CD4-positive, alpha-beta T cell treated with Interleukin-17A for 1 hour (primary cell): ENCODE measurements around the gene GPBP1L1.
"Not testable (repeated sequence)": the region's sequence is repeated elsewhere in the genome, so short reads cannot be mapped to it uniquely, and the experiment has no call there.

Experiments used
- DNase-seq: peaks from one replicate; pipeline ENCODE4 v3.0.0-alpha.2; 2020

Gene GPBP1L1, protein sequence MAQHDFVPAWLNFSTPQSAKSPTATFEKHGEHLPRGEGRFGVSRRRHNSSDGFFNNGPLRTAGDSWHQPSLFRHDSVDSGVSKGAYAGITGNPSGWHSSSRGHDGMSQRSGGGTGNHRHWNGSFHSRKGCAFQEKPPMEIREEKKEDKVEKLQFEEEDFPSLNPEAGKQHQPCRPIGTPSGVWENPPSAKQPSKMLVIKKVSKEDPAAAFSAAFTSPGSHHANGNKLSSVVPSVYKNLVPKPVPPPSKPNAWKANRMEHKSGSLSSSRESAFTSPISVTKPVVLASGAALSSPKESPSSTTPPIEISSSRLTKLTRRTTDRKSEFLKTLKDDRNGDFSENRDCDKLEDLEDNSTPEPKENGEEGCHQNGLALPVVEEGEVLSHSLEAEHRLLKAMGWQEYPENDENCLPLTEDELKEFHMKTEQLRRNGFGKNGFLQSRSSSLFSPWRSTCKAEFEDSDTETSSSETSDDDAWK

DNA sequence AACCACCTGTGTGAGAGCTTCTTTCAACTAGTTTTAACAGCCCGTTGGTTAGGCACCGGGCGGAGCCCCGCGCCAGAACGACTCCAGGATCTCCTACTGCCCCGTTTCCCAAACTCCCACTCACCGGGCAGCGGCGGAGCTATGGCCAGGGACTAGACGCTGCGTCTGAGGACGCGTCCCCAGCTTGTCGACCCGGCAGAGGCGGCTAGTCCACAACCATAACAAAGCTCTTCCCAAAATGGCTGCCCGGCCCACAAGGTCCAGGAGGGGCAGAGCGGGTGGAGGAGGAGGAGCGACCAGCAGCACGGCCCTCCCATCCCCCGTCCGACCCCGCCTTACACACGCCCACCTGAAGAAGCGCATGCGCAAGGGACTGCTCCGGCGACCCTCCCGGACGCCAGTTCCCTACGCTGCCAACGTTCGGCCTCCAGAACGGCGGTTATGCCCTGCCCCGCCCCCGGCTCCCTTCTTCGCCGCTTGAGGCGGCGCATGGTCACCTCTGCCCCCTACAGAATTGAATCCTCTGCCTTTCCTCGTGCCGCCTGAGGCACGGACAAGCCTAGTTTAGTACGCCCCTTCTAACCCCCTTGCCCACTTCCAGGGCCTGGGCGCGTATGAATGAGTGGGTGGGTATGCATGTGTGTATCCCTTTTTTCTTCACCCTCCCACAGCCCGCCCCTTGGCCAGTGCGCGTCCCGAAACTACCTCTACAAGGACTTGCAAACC, at the start of gene GPBP1L1:
Gene GPBP1L1, minus strand, starts transcription at position 246 of the 726 bp plus-strand sequence. CDS start 27,446 bp downstream, outside the sequence.
- peak; percentile 98 for DNase-seq

DNA sequence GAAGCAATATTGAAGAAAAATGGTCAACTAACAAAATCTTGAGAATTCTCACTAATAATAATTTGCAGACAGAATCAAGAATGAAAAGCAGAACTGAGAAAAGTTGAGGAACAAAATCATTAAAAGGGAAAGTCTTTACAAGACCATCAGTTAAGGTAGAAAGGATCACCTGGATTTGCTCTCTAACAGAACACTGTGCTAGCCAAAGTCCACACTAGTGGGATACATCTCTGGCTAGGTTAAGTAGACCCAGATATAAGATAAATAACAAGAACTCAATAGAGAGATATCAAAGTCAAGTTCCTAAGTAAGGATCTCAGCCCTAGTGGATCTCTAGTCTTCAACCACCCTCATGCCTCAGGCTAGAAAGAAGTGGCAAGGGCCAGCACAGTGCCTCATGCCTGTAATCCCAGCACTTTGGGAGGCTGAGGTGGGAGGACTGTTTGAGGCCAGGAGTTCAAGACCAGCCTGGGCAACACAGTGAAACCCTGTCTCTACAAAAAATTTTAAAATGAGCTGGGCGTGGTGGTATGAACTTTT, 44.5 kb upstream of the GPBP1L1 start:
- DNase-seq = no peak

DNA sequence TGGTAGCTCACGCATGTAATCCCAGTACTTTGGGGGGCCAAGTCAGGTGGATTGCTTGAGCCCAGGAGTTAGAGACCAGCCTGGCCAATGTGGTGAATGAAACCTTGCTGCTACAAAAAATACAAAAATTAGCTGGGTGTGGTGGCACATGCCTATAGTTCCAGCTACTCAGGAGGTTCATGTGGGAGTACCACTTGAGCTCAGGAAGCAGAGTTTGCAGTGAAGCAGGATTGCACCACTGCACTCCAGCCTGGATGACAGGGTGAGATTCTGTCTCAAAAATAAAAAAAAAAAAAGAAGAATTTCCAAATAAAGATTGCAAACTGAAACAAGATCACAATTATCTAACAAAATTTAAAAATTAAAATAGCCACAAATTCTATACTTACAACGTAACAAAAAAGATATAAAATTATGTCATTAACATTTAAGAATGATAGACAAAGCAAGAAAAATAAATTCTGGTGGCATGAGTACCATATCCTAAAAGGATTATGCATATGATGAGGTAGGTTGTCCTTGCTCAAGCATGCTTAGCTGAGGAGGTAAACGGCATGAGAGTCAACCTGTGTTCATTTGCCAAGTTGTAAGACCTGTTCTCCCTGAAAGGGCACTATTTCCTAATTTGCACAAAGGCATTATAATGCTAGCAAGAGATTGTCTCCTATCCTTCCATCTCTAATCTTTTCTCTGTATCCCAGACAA, 43.9 kb upstream of the GPBP1L1 start:
- DNase-seq = no peak

DNA sequence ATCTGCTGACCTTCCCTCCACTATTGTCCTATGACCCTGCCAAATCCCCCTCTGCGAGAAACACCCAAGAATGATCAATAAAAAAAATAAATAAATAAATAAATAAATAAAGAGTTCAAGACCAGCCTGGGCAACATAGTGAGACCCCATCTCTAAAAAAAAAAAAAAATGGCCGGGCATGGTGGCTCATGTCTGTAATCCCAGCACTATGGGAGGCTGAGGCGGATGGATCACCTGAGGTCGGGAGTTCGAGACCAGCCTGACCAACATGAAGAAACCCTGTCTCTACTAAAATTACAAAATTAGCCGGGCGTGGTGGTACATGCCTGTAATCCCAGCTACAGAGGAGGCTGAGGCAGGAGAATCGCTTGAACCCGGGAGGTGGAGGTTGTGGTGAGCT, 39.7 kb upstream of the GPBP1L1 start:
- DNase-seq = not testable (repeated sequence)

DNA sequence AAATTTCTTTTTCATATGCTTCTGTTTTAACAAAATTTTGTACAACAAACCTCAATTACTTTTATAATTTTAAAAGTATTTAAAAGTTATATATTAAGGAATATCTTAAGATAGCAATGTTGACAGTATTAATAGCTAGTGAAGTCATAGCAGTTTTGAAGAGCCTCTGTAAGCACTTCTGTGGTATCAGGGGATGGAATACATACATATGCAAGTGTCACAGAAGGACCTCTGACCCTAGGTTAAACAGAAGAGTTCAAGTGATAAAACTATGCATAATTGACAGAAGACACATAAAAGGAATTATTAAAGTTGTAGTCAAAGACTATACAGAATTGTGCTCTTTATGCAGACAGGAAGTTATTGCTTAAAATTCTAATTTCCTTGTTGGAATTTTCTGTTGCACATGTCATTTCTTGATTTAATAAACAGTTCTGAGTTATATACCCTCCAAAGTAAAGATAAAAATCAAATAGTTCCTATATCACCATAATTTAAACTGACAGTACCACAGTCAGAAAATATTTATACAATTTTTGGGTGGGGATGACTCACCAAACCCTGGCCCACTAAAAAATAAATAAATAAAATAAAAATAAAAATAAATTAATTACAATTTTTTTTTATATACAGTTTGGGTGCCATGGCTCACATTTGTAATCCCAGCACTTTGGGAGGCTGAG, 37.1 kb upstream of the GPBP1L1 start:
- no peak for DNase-seq

DNA sequence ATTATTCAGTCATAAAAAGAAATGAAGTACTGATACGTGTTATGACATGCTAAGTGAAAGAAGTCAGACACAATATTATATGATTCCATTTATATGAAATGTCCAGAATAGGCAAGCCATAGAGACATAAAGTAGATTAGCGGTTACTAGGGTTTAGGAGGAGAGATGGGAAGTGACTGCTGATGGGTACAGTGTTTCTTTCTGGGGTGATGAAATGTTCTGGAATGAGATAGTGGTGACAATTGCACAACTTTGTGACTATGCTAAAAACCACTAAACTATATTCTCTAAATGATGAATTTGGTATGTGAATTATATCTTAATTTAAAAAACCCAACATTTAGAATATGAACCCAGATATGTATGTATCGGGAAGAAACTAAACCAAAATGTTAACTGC, 36.5 kb upstream of the GPBP1L1 start:
- no peak for DNase-seq

DNA sequence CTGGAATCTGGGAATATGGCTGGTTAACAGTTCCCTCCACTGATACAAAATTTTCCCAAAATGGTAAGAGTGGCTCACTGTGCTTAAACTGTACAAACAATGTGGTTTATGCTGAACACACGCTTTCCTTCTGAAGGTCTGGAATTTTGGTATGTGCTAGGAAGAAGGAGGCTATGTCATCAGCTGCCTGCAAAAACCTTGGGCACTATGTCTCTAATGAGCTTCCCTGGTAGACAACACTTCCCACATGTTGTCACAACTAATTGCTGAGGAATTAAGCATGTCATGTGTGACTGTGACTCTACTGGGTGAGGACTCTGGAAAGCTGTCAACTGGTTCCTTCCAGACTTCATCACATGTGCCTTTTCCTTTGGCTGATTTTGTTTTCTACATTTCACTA, 34.9 kb upstream of the GPBP1L1 start:
- no peak for DNase-seq

DNA sequence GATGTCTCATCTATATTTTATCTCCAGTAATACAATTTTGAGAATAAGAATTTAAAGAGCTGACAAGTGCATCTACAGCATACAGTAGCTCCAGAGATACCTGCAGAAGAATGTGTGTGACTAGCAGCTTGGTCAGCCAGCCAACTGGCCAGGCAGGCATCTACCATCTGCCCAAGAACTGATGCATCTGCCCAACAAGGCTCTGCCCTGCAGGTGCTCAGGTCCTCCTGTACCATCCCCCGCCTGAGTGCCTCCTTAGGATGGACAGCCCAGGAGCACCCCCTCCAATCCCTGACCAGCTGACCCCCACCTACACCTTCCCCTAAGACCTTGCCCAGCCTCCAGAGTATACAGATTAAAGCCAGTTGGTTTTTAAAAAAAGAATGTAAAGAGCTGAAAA, 32.0 kb upstream of the GPBP1L1 start:
- no peak for DNase-seq

DNA sequence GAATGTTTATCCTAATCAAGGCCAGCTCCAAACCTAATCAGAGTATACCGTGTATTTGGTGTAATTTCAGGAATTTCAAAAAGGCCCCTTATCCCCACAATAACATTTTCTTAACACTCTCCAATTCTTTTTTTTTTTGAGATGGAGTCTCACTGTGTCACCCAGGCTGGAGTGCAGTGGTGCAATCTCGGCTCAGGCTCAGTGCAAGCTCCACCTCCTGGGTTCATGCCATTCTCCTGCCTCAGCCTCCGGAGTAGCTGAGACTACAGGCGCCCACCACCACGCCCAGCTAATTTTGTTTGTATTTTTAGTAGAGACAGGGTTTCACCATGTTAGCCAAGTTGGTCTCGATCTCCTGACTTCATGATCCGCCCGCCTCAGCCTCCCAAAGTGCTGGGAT, 31.1 kb upstream of the GPBP1L1 start:
- not testable (repeated sequence) for DNase-seq

DNA sequence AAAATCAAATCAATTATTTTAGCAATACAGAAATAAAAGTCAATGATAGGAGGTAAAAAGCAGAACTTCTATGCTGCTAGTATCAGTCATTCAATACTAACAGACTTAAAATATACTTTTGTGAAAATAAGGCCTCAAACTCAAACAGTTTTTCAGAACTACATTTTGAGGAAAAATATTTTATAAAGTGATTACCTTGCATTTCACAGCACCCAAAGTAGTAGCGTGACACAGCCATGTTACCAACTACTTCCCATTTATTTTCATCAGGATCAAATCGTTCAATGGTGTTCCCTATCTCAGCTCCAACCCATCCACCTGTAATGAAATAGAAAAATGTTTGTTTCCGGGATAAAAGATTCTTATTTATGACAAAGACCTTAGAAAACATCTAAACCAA, 30.4 kb upstream of the GPBP1L1 start:
- DNase-seq = no peak

DNA sequence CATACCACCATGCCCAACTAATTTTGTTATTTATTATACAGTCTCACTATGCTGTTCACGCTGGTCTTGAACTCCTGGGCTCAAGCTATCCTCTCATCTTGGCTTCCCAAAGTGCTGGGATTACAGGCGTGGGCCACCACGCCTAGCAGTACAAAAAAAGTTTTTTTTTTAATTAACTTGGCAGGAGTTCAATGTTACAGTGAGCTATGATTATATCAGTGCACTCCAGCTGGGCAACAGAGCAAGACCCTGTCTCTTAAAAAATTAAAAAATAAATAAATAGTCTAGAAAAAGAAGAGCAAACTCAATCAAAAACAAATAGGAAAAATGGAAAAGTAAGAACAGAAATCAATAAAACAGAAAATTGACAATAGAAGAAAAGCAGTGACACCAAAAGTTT, 27.4 kb upstream of the GPBP1L1 start:
- DNase-seq = no peak

DNA sequence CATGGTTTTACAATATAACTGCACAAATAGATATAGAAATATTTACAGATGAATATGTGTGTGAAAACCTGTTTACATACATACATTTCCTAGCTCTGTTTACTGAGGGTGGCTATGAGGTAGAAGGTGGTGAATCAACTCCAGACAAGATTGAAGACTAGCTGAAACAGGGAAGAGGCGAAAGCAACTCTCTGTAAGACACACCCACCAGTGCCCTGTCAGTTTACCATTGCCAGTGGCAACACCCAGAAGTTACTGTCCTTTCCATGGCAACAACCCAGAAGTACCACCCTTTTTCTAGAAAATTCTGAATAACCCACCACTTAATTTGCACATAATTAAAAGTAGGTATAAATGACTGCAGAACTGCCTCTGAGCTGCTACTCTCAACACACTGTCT, 18.3 kb upstream of the GPBP1L1 start:
- no peak for DNase-seq

DNA sequence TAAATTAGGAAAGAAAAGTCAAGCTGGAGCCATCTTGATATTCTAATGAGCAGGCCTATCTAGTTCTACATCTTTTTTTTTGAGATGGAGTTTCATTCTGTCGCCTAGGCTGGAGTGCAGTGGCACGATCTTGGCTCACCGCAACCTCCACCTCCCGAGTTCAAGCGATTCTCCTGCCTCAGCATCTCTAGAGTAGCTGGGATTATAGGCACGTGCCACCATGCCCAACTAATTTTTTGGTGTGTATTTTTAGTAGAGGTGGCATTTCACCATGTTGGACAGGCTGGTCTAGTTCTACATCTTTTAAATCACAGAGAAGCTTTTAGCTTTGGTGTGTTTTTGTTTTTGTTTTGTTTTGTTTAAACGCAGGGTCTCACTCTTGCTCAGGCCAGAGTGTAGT, 8.5 kb upstream of the GPBP1L1 start:
- no peak for DNase-seq

DNA sequence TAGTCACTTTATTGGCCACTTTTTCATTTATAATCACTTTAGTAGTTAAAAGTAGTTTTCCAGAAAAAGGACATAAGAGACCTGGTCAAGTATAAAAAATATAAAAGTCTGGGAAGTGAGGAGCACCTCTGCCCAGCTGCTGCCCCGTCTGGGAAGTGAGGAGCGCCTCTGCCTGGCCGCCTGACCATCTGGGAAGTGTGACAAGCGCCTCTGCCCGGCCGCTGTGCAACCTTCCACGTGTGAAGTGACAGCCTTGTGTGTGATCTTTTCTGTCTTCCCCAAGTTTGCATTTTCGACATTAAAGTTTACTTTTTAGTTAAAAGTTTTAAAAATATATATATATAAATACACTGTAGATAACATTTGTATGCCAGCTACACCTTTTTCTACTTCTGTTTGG, 7.5 kb upstream of the GPBP1L1 start:
- DNase-seq = not testable (repeated sequence)

DNA sequence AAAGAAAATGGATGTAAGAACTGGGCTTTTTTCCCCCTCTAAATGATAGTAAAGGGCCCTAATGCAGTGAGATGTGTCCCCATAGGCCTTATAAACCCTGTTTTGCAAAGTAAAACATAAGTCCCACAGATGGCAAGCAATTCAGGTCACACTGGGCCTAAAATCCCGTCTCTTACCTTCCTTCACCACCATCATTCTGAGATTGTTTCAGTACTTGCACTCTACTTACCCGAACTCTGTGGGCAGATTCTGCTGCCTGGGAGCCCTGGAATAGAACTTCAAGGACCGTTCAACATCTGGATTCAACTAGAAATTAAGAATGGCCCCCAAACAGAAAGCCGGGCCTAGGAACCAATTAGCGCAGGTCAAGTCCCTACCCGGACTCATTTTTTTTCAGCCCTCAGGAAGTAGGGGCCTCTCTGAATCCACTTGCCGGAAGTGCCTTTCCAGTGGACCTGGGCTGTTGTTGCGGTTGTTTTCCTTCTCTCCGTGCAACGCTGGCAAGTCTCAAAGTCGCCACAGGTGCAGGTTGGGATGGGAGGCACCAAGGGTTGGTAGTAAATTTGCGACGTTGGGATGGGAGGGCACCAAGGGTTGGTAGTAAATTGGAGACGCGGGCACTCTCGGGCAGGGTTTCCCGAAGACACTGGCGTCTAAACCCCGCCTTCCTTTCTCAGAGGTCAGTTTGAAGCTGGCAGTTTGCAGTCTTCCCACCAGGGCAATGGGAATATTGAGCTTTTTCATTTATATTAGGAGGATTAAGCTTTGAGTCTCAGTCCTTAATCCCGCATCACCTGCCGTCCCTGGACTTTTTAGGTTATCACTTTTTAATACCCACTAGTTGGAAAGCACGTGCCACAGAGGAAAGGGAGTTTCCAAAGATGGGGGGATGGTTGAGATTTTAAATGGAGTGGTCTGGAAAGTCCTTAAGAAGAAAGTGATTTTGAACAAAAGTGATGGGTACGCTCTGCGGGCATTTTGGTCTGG, 1.7 kb upstream of the GPBP1L1 start, which contains the start of gene TMEM69:
Gene TMEM69, plus strand, starts transcription at position 428 of the 987 bp plus-strand sequence. CDS start 2,888 bp downstream, outside the sequence.
- peak; percentile 91 for DNase-seq

DNA sequence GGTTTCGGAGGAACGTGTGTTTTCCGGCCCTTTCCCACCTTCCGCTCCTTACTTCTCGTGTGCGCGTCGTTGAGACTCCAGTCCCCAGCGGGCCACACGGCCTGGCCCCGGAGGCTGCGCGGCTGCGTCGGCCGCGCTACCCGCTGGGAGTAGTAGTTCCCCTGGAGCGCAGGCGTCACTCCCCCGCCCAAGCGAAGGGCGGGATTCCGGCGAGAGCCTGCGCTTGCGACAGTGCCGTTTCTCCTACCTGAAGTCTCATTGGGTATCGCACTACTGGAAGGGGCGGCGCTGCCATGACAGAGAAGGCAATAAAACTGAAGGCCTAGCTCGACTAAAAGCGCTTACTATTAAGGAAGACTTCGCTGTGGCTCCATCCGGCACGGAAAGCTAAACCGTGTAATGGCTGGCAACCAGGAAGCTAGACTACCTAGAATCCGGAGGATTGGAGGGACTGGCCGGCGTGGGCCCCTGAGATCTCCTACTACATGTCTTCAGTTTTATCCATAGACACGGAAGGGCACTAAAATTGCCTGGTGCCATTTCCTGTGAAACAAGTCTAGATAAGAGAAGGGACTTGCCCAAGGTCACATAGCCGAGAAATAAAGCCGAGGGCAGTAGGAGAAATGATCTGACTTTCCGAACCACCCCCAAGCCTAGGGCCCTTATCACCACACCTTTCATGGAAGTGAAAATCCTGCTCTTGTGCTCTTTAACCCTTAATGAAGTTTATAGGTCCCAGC, 851 bp upstream of the GPBP1L1 start:
- DNase-seq = peak; percentile 99

DNA sequence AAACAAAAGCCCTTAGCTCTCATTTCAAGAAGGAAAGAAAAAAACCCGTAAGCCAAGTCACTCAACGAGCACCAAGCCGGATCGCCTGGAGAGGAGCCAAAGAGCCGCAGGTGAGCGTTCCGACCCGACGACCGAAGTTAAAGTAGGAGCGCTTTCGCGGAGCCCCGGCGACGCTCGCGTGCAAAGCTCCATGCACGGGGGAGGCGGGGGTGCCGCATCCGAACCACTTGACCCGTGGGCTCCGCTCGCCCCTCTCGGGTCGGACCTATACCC, 382 bp downstream of the GPBP1L1 start:
- DNase-seq = peak; percentile 64

DNA sequence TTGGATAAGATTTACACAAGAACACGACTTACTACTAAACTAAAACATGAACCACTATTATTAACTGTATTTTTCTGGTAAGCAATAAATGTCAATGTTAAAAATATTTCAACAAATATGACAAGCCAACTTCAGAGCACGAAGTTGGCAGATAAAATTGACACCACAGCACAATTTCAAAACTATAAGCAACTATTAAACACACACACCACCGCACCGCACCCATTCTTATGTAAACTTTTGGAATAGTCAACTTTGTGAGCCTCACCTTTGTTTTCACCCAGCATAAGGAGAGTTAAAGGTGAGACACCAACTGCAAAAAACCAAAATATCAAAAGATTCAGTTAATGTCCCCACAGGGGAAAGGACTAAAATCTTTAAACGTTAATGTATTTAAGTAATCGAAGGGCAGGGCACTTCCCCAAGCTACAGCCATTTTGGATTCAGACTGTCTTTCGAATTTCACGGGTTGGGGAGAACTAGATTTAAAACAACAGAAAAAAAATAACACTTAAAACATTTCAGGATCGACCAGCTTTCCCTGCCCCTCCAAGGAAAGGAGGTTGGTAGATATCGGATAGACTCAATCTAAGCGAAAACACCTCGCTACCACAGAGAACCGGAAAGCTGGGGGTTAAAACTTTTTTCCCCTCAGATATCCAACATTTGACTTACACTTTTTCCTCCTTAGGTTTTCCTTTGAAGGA, 872 bp downstream of the GPBP1L1 start:
- DNase-seq = peak; percentile 27

DNA sequence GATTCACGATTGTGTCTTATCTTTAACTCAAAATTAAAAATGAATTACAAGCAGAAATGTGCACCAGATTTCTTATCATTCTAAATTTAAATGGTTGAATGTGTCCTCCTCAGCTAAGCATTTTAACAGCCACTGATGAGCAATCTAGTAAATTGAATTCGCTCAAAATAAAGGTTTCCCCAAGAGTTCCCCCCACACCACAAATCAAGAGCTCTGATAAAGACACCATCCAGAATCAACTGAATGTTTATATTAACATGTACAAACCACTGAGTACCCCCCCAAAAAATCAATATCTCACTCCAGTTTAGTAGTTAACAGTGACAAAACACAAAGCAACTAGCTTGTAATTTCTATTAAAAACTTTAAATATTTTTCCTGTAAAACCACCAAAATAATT, 1.9 kb downstream of the GPBP1L1 start:
- no peak for DNase-seq

DNA sequence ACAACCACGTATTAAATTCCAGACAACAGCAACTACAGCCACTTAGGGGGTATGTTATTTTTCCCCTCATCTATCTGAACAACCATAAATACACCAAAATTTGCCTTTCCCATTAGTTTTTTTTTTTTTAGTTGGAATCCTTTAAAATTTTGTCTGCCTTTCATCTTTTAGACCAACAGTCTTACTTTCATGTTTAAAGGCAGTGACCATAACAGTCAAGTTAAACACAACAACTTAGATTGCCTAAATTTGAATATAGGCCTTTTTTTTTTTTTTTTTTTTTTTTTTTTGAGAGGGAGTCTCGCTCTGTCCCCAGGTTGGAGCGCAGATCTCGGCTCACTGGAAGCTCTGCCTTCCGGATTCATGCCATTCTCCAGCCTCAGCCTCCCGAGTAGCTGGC, 3.4 kb downstream of the GPBP1L1 start:
- DNase-seq = no peak
